IMR-90 (cell line): ENCODE measurements around the gene ZBTB40. TPM values are rescaled to one million over a fixed set of nuclear protein-coding genes. Genes with fewer than 3 reads are reported as not detected.

Source experiments
- ATAC-seq: fragments of 200-7000 bp; cut with Tn5 transposase; 2 replicates; pipeline ENCODE4 v1.9.1; 2020; ENCODE audit warnings: low read depth, mild to moderate bottlenecking, moderate library complexity
- BruUV-seq: library from RNA; stranded (reverse); fragments of 400-500 nt; replicated peaks from 2 replicates; lab custom pipeline; 2021; lab: Mats Ljungman, UMichigan
- CTCF ChIA-PET: fragments of 300-600 bp; formaldehyde crosslinking; extraction: SDS; loops from one replicate; lab custom pipeline; 2021; ENCODE audit warnings: antibody characterized with exemption; lab: Yijun Ruan, JAX
- POLR2A ChIA-PET: fragments of 300-600 bp; sonication (Branson Sonifier 250); formaldehyde crosslinking; loops from one replicate; lab custom pipeline; 2022; ENCODE audit warnings: antibody characterized with exemption; ENCODE audit not compliant: unreplicated experiment; lab: Charles Lee
- DNase-seq: peaks from one replicate; pipeline ENCODE4 v3.0.0; 2013
- H2AFZ ChIP-seq: replicated peaks from 2 replicates; pipeline ENCODE3; 2013; ENCODE audit warnings: low read length, mild to moderate bottlenecking; ENCODE audit not compliant: poor library complexity
- H2AK5ac ChIP-seq: 2 replicates; pipeline ENCODE4 v1.6.1; 2013; ENCODE audit warnings: low read depth, low read length, inconsistent platforms
- H2AK9ac ChIP-seq: replicated peaks from 2 replicates; pipeline ENCODE3; 2013; ENCODE audit warnings: mild to moderate bottlenecking, low read depth, low read length, moderate library complexity; ENCODE audit not compliant: poor library complexity
- H2BK120ac ChIP-seq: 2 replicates; pipeline ENCODE4 v1.6.1; 2013; ENCODE audit warnings: low read depth, low read length, inconsistent platforms
- H2BK15ac ChIP-seq: 3 replicates; pipeline ENCODE4 v1.6.1; 2013; ENCODE audit warnings: low read depth, low read length, inconsistent platforms
- H2BK20ac ChIP-seq: 2 replicates; pipeline ENCODE4 v1.6.1; 2013; ENCODE audit warnings: low read depth, mild to moderate bottlenecking, inconsistent platforms, low read length, moderate library complexity
- H2BK5ac ChIP-seq: 2 replicates; pipeline ENCODE4 v1.6.1; 2013; ENCODE audit warnings: mild to moderate bottlenecking, low read depth, low read length, inconsistent platforms; ENCODE audit not compliant: poor library complexity, severe bottlenecking
- H3K14ac ChIP-seq: replicated peaks from 2 replicates; pipeline ENCODE4 v1.6.1; 2013; ENCODE audit warnings: low read depth, low read length, inconsistent platforms
- H3K18ac ChIP-seq: 2 replicates; pipeline ENCODE4 v1.6.1; 2013; ENCODE audit warnings: low read depth, low read length, control low read depth
- H3K23ac ChIP-seq: 2 replicates; pipeline ENCODE4 v1.6.1; 2013; ENCODE audit warnings: low read depth, low read length, inconsistent platforms
- H3K27ac ChIP-seq: 2 replicates; pipeline ENCODE4 v1.5.1; 2013; ENCODE audit warnings: mild to moderate bottlenecking, control low read depth, low read length; ENCODE audit not compliant: insufficient read depth
- H3K27me3 ChIP-seq: 2 replicates; pipeline ENCODE4 v1.6.1; 2013; ENCODE audit warnings: low read length; ENCODE audit not compliant: control insufficient read depth, insufficient read depth
- H3K36me3 ChIP-seq: 2 replicates; pipeline ENCODE4 v1.6.1; 2013; ENCODE audit warnings: low read length, mixed read lengths; ENCODE audit not compliant: control insufficient read depth, insufficient read depth
- H3K4ac ChIP-seq: 2 replicates; pipeline ENCODE4 v1.6.1; 2013; ENCODE audit warnings: low read depth, low read length, inconsistent platforms
- H3K4me1 ChIP-seq: 2 replicates; pipeline ENCODE4 v1.6.1; 2013; ENCODE audit warnings: low read length, mixed read lengths; ENCODE audit not compliant: control insufficient read depth, insufficient read depth
- H3K4me2 ChIP-seq: 2 replicates; pipeline ENCODE4 v1.6.1; 2013; ENCODE audit warnings: low read depth, mild to moderate bottlenecking, control low read depth, low read length, moderate library complexity
- H3K4me3 ChIP-seq: 2 replicates; pipeline ENCODE4 v1.5.1; 2013; ENCODE audit warnings: low read depth, mild to moderate bottlenecking, control low read depth, low read length, moderate library complexity; ENCODE audit not compliant: insufficient read depth
- H3K56ac ChIP-seq: 2 replicates; pipeline ENCODE4 v1.6.1; 2013; ENCODE audit warnings: low read length, inconsistent platforms; ENCODE audit not compliant: insufficient read depth; ENCODE audit errors: extremely low read depth
- H3K79me1 ChIP-seq, 2 experiments: 2 replicates each; pipeline ENCODE4 v1.6.1; 2013; ENCODE audit warnings: low read length in 2 of 2, inconsistent platforms in 1 of 2, low read depth in 1 of 2
- H3K9ac ChIP-seq: 2 replicates; pipeline ENCODE4 v1.6.1; 2013; ENCODE audit warnings: low read depth, low read length, control low read depth
- H3K9me1 ChIP-seq: 2 replicates; pipeline ENCODE4 v1.6.1; 2013; ENCODE audit warnings: low read length, inconsistent platforms; ENCODE audit not compliant: insufficient read depth
- H3K9me3 ChIP-seq: 2 replicates; pipeline ENCODE4 v1.6.1; 2013; ENCODE audit warnings: low read length; ENCODE audit not compliant: control insufficient read depth, insufficient read depth
- H4K20me1 ChIP-seq: 2 replicates; pipeline ENCODE4 v1.6.1; 2013; ENCODE audit warnings: low read length, inconsistent platforms; ENCODE audit not compliant: insufficient read depth
- H4K5ac ChIP-seq: 2 replicates; pipeline ENCODE4 v1.6.1; 2013; ENCODE audit warnings: mild to moderate bottlenecking, low read depth, low read length, control low read depth
- H4K8ac ChIP-seq, 2 experiments: 2 replicates each; pipeline ENCODE4 v1.6.1; 2013; ENCODE audit warnings: low read depth in 2 of 2, low read length in 2 of 2, control low read depth in 1 of 2, inconsistent platforms in 1 of 2
- H4K91ac ChIP-seq: 2 replicates; pipeline ENCODE4 v1.6.1; 2013; ENCODE audit warnings: low read depth, low read length, inconsistent platforms; ENCODE audit not compliant: insufficient read depth
- BHLHE40 ChIP-seq: fragments of 150-350 bp; IDR thresholded peaks from 2 replicates; pipeline ENCODE4 v1.6.1; 2016; ENCODE audit warnings: mild to moderate bottlenecking, low read depth, low read length
- CHD1 ChIP-seq: IDR thresholded peaks from 2 replicates; pipeline ENCODE4 v1.6.1; 2012; ENCODE audit warnings: low read depth, low read length, improper control_type of control experiment
- CTCF ChIP-seq: conservative IDR thresholded peaks from 2 replicates; pipeline ENCODE4 v1.5.1; 2012; ENCODE audit warnings: mild to moderate bottlenecking, low read depth, low read length, improper control_type of control experiment
- ELK1 ChIP-seq: fragments of 150-350 bp; IDR thresholded peaks from 2 replicates; pipeline ENCODE4 v1.6.1; 2016; ENCODE audit warnings: low read depth, mild to moderate bottlenecking, low read length, moderate library complexity, borderline replicate concordance
- FOS ChIP-seq: fragments of 150-350 bp; IDR thresholded peaks from 2 replicates; pipeline ENCODE4 v1.6.1; 2016; ENCODE audit warnings: low read depth, low read length
- MAFK ChIP-seq: IDR thresholded peaks from 2 replicates; pipeline ENCODE4 v1.6.1; 2012; ENCODE audit warnings: low read depth, low read length, improper control_type of control experiment
- MAZ ChIP-seq: IDR thresholded peaks from 2 replicates; pipeline ENCODE4 v1.6.1; 2012; ENCODE audit warnings: low read depth, mild to moderate bottlenecking, low read length, improper control_type of control experiment, moderate library complexity, borderline replicate concordance
- MXI1 ChIP-seq: IDR thresholded peaks from 2 replicates; pipeline ENCODE4 v1.6.1; 2012; ENCODE audit warnings: low read depth, mild to moderate bottlenecking, low read length, moderate library complexity, borderline replicate concordance
- NFE2L2 ChIP-seq: fragments of 150-350 bp; IDR thresholded peaks from 2 replicates; pipeline ENCODE4 v1.6.1; 2016; ENCODE audit warnings: low read depth, mild to moderate bottlenecking, low read length
- POLR2A ChIP-seq: IDR thresholded peaks from 2 replicates; pipeline ENCODE4 v1.6.1; 2012; ENCODE audit warnings: mild to moderate bottlenecking, low read depth, low read length
- RAD21 ChIP-seq: IDR thresholded peaks from 2 replicates; pipeline ENCODE4 v1.6.1; 2012; ENCODE audit warnings: low read length, improper control_type of control experiment
- RCOR1 ChIP-seq: IDR thresholded peaks from 2 replicates; pipeline ENCODE4 v1.6.1; 2012; ENCODE audit warnings: mild to moderate bottlenecking, low read length, improper control_type of control experiment; ENCODE audit not compliant: insufficient replicate concordance
- RFX5 ChIP-seq: IDR thresholded peaks from 2 replicates; pipeline ENCODE4 v1.8.0; 2012; ENCODE audit warnings: low read depth, mild to moderate bottlenecking, low read length, moderate library complexity
- SMC3 ChIP-seq: fragments of 150-350 bp; IDR thresholded peaks from 2 replicates; pipeline ENCODE4 v1.6.1; 2016; ENCODE audit warnings: low read depth, mild to moderate bottlenecking, antibody characterized with exemption, low read length, moderate library complexity
- USF2 ChIP-seq: fragments of 150-350 bp; IDR thresholded peaks from 2 replicates; pipeline ENCODE4 v1.6.1; 2017; ENCODE audit warnings: mild to moderate bottlenecking, antibody characterized with exemption, low read length, low read depth
- dilution Hi-C: fragments of 300-500 bp; cut with HindIII; formaldehyde crosslinking; loops from one replicate; pipeline ENCODE4 v1.14.3; 2018; ENCODE audit warnings: low sequenced_read_pairs; ENCODE audit not compliant: unreplicated experiment
- in situ Hi-C: fragments of 300-500 bp; cut with MboI; formaldehyde crosslinking; loops from 3 replicates; pipeline ENCODE4 v1.14.3; 2019; ENCODE audit warnings: low sequenced_read_pairs, inconsistent platforms, mixed read lengths
- intact Hi-C: fragments of 100-400 bp; cut with micrococcal nuclease; formaldehyde crosslinking; loops from 2 replicates; pipeline ENCODE4 v1.10.0; 2022
- polyA plus RNA-seq, 3 experiments: library from polyadenylated mRNA; depleted of rRNA; stranded (reverse); fragments of >200 nt; gene quantifications; 2 replicates each; pipeline ENCODE4 v1.2.3, GENCODE V29; 2012; ENCODE audit warnings: low replicate concordance in 1 of 3
- total RNA-seq: library from RNA; depleted of rRNA; stranded (reverse); fragments of >200 nt; gene quantifications from 2 replicates; pipeline ENCODE4 v1.2.3, GENCODE V29; 2012

Gene ZBTB40
- total and polyA plus RNA-seq, 2 of the 4 experiments (the other 2 are of a cell fraction), result 6.0 to 9.7 TPM

GRCh38 chr1:22440582-22440981, 11.1 kb upstream of the ZBTB40 start:
- H2AK5ac ChIP-seq, result no peak overlapping the region
- ATAC-seq (no peak), DNase-seq (no peak)
- dilution Hi-C loops, result no loop called here
- no peak overlapping the region for H4K8ac ChIP-seq
- no peak overlapping the region for H3K4me2 ChIP-seq
- no peak overlapping the region for H3K9ac ChIP-seq
- no peak overlapping the region for H4K91ac ChIP-seq
- peaks cover 5% of the 10 kb centered on the region for H3K9me3 ChIP-seq
- H3K36me3 ChIP-seq, result no peaks in the 10 kb centered on the region
- no peak overlapping the region for H3K4ac ChIP-seq
- intact Hi-C loops, result no loop called here
- H4K20me1 ChIP-seq, result no peaks in the 10 kb centered on the region
- H3K79me1 ChIP-seq, result no peaks in the 10 kb centered on the region
- ChIA-PET POLR2A (no interaction called here), CTCF (interaction anchor here (0.5 kb wide), 1 partner anchor 27 kb away, joined by 4 read pairs; no protein-coding TSS in a partner anchor)
- H3K4me1 ChIP-seq, result no peaks in the 10 kb centered on the region
- no peak overlapping the region for H3K23ac ChIP-seq
- in situ Hi-C loops, result loop anchor here (25.0 kb wide), 1 partner anchor 497 kb away; no protein-coding TSS in a partner anchor
- H3K14ac ChIP-seq, result no peak overlapping the region
- no peak overlapping the region for H2BK5ac ChIP-seq
- H3K56ac ChIP-seq, result no peak overlapping the region
- H3K27me3 ChIP-seq, result no peaks in the 10 kb centered on the region
- BruUV-seq, result no TSS peak
- H2AK9ac ChIP-seq, result no peak overlapping the region
- H3K4me3 ChIP-seq, result no peak overlapping the region
- TF ChIP-seq BHLHE40, result no peak
- TF ChIP-seq FOS, result no peak
- no peak for TF ChIP-seq CTCF
- no peak for TF ChIP-seq NFE2L2
- TF ChIP-seq RFX5, result no peak
- no peak for TF ChIP-seq USF2
- TF ChIP-seq RCOR1, result no peak
- TF ChIP-seq MXI1, result no peak
- no peak for TF ChIP-seq MAFK
- no peak for TF ChIP-seq ELK1
- no peak for TF ChIP-seq RAD21
- TF ChIP-seq CHD1, result no peak
- no peak for TF ChIP-seq SMC3
- no peak for TF ChIP-seq MAZ
- no peak for TF ChIP-seq POLR2A
- H2AFZ ChIP-seq, result no peak overlapping the region
- no peak overlapping the region for H2BK20ac ChIP-seq
- H3K18ac ChIP-seq, result no peak overlapping the region
- no peak overlapping the region for H4K5ac ChIP-seq
- H3K27ac ChIP-seq, result no peak overlapping the region
- no peaks in the 10 kb centered on the region for H3K9me1 ChIP-seq
- no peak overlapping the region for H2BK15ac ChIP-seq
- no peak overlapping the region for H2BK120ac ChIP-seq
